OCI-LY7 (cell line): ENCODE results near the gene SYT13.

Experiments
- CTCF ChIP-seq: fragments of 200-600 bp; sonication (generic); conservative IDR thresholded peaks from 2 replicates; pipeline ENCODE4 v1.5.1; 2014; ENCODE audit warnings: mild to moderate bottlenecking, antibody characterized with exemption, low read length, moderate library complexity, mixed read lengths
- EZH2phosphoT487 ChIP-seq: fragments of 200-600 bp; sonication (generic); IDR thresholded peaks from 2 replicates; pipeline ENCODE4 v1.6.1; 2018; ENCODE audit warnings: low read depth, borderline replicate concordance, mild to moderate bottlenecking, mixed run types, antibody characterized with exemption, low read length, moderate library complexity, mixed read lengths

- no peak for TF ChIP-seq CTCF
- no peak for TF ChIP-seq EZH2phosphoT487
These were observed 48.3 kb downstream of the SYT13 start for GRCh38 chr11:45237711-45238315.
